ENCODE measurements around the gene PGA5.
"Not testable (repeated sequence)": the region's sequence is repeated elsewhere in the genome, so short reads cannot be mapped to it uniquely, and the experiment has no call there.

The PGA5 gene

DNA sequence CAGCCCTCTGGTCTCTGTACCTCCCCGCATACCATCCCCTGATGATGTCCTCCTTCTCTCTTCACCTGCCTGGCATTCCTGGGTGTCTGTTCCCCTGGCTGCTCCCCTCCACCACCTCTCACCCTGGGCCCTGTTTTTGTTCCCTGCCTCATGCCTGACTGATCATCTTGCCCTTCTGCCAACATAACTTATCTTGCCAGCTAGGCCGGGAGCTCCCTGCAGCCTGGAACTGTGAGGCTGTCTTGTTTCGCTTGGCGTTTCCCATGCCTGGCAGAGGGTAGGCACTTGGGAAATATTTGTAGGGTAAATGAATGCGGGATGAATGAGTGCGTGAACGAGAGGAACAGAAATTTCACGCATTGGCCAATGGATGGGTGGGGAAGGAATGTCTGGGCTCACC lies 8.2 kb downstream of the PGA5 start:
- H3K27me3 ChIP-seq (ENCODE audit: control insufficient read depth in 1 of 2, insufficient read depth in 2 of 2, low read length in 2 of 2); H3K9me3 ChIP-seq (ENCODE audit: control insufficient read depth in 1 of 2, low read length in 2 of 2); H3K36me3 ChIP-seq (ENCODE audit: control insufficient read depth in 1 of 2, insufficient read depth in 2 of 2, low read length in 2 of 2); H3K4me3 ChIP-seq (ENCODE audit: low read depth in 1 of 2, low read length in 2 of 2); H3K4me1 ChIP-seq (ENCODE audit: control insufficient read depth in 1 of 2, insufficient read depth in 2 of 2, low read length in 2 of 2); H3K27ac ChIP-seq (ENCODE audit: low read depth, low read length); H3K9ac ChIP-seq (ENCODE audit: low read depth in 1 of 2, low read length in 2 of 2): not testable (repeated sequence)

- H3K27me3 ChIP-seq (ENCODE audit: control insufficient read depth in 1 of 2, insufficient read depth in 2 of 2, low read length in 2 of 2); H3K4me3 ChIP-seq (ENCODE audit: low read depth in 1 of 2, low read length in 2 of 2); H3K4me1 ChIP-seq (ENCODE audit: control insufficient read depth in 1 of 2, insufficient read depth in 2 of 2, low read length in 2 of 2); H3K27ac ChIP-seq (ENCODE audit: low read depth, low read length); H3K9me3 ChIP-seq (ENCODE audit: control insufficient read depth in 1 of 2, low read length in 2 of 2); H3K9ac ChIP-seq (ENCODE audit: low read depth in 1 of 2, low read length in 2 of 2); H3K36me3 ChIP-seq (ENCODE audit: control insufficient read depth in 1 of 2, insufficient read depth in 2 of 2, low read length in 2 of 2): not testable (repeated sequence)
Observed at GRCh38 chr11:61250796-61251765, 10.1 kb downstream of the PGA5 start.

- H3K27ac ChIP-seq (ENCODE audit: low read depth, low read length); H3K27me3 ChIP-seq (ENCODE audit: control insufficient read depth in 1 of 2, insufficient read depth in 2 of 2, low read length in 2 of 2); H3K9ac ChIP-seq (ENCODE audit: low read depth in 1 of 2, low read length in 2 of 2); H3K36me3 ChIP-seq (ENCODE audit: control insufficient read depth in 1 of 2, insufficient read depth in 2 of 2, low read length in 2 of 2); H3K4me1 ChIP-seq (ENCODE audit: control insufficient read depth in 1 of 2, insufficient read depth in 2 of 2, low read length in 2 of 2); H3K9me3 ChIP-seq (ENCODE audit: control insufficient read depth in 1 of 2, low read length in 2 of 2); H3K4me3 ChIP-seq (ENCODE audit: low read depth in 1 of 2, low read length in 2 of 2): not testable (repeated sequence)
Observed at GRCh38 chr11:61252332-61252731, 11.4 kb downstream of the PGA5 start.

DNA sequence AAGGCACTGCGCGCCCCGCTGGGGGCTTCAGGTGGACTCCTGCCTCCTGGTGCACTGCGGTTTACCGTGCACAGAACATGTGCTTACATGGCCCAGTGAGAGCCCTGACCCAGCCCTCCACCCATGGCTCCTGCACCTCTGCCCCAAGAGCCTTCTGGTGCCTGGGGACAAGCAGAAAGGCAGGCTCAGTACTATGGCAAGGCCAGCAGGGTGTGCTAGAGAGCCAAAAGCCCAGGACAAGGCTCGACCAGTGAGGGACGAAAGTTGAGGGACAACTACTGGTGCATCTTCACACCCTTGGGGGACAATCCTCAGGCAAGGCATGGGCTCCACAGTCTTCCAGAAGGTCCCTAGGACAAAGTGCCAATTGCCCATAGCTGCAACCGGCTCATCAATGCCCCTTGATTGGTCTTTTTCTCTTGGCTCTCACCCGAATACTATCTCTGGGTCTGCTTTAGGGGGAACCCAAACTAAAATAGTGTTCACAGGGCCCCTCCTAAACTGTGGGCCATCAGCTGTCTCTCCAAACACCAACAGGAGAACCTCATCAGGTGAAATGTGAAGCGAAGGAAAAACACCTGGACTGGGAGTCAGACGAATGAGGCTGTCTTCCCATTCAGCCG lies 13.5 kb downstream of the PGA5 start:
- Histone ChIP-seq H3K4me3 (ENCODE audit: low read depth in 1 of 2, low read length in 2 of 2) (no peak overlapping the region), H3K9me3 (ENCODE audit: control insufficient read depth in 1 of 2, low read length in 2 of 2) (no peaks in the 10 kb centered on the region), H3K27ac (ENCODE audit: low read depth, low read length) (no peak overlapping the region), H3K36me3 (ENCODE audit: control insufficient read depth in 1 of 2, insufficient read depth in 2 of 2, low read length in 2 of 2) (no peaks in the 10 kb centered on the region), H3K27me3 (ENCODE audit: control insufficient read depth in 1 of 2, insufficient read depth in 2 of 2, low read length in 2 of 2) (no peaks in the 10 kb centered on the region), H3K4me1 (ENCODE audit: control insufficient read depth in 1 of 2, insufficient read depth in 2 of 2, low read length in 2 of 2) (no peaks in the 10 kb centered on the region), H3K9ac (ENCODE audit: low read depth in 1 of 2, low read length in 2 of 2) (no peak overlapping the region)

DNA sequence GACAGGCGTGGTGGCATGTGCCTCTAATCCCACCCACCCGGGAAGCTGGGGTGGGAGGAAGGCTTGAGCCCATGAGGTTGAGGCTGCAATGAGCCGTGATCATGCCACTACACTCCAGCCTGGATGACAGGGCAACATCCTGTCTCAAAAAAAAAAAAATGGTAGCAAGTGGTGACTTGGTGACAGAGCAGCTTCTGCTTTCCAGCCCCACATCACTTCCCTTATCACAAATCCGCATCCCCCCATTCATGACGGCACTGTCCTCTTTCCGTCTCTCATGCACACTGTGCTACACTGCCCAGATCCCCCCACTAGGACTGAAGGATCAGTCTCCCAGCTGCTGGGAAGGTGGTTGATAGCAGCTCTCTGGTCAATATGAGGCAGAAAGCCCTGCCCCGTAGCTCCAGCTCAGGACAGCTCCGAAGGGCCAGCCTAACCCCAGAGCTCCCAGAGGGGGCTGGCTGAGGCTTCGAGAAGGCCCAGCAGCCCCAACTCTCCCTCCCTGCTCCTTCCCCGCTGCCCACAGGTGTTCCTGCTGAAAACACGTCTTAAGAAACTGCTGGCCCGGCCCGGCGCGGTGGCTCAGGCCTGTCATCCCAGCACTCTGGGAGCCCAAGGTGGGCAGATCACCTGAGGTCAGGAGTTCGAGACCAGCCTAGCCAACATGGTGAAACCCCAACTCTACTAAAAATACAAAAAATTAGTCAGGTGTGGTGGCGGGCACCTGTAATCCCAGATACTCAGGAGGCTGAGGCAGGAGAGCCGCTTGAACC lies 15.9 kb downstream of the PGA5 start:
- no peaks in the 10 kb centered on the region for H3K9me3 ChIP-seq (ENCODE audit: control insufficient read depth in 1 of 2, low read length in 2 of 2)
- no peaks in the 10 kb centered on the region for H3K27me3 ChIP-seq (ENCODE audit: control insufficient read depth in 1 of 2, insufficient read depth in 2 of 2, low read length in 2 of 2)
- no peaks in the 10 kb centered on the region for H3K36me3 ChIP-seq (ENCODE audit: control insufficient read depth in 1 of 2, insufficient read depth in 2 of 2, low read length in 2 of 2)
- no peaks in the 10 kb centered on the region for H3K4me1 ChIP-seq (ENCODE audit: control insufficient read depth in 1 of 2, insufficient read depth in 2 of 2, low read length in 2 of 2)
- H3K27ac ChIP-seq (ENCODE audit: low read depth, low read length) = no peak overlapping the region
- no peak overlapping the region for H3K4me3 ChIP-seq (ENCODE audit: low read depth in 1 of 2, low read length in 2 of 2)
- H3K9ac ChIP-seq (ENCODE audit: low read depth in 1 of 2, low read length in 2 of 2) = no peak overlapping the region

GRCh38 chr11:61258546-61258945 lies 17.6 kb downstream of the PGA5 start:
- Histone ChIP-seq H3K27ac (ENCODE audit: low read depth, low read length) (no peak overlapping the region), H3K4me3 (ENCODE audit: low read depth in 1 of 2, low read length in 2 of 2) (no peak overlapping the region), H3K9ac (ENCODE audit: low read depth in 1 of 2, low read length in 2 of 2) (no peak overlapping the region), H3K9me3 (ENCODE audit: control insufficient read depth in 1 of 2, low read length in 2 of 2) (no peaks in the 10 kb centered on the region), H3K4me1 (ENCODE audit: control insufficient read depth in 1 of 2, insufficient read depth in 2 of 2, low read length in 2 of 2) (no peaks in the 10 kb centered on the region), H3K36me3 (ENCODE audit: control insufficient read depth in 1 of 2, insufficient read depth in 2 of 2, low read length in 2 of 2) (no peaks in the 10 kb centered on the region), H3K27me3 (ENCODE audit: control insufficient read depth in 1 of 2, insufficient read depth in 2 of 2, low read length in 2 of 2) (no peaks in the 10 kb centered on the region)

DNA sequence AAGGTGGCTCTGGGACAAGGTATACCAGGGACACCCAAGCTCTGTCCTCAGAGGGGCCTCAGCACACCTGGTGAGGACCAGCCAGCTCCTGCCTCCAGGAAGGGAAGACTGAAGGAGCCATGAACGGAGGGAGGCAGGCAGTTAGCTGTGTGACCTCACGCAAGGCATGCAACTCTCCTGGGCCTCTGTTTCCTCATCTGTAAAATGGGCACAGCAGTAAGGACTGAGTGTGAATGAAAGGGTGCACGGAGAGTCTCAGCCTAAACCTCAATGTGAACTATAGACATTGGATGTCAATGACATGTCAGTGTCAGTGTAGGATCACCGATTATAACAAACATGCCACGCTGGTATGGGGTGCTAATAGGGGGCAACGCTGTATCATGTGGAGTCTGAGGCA lies 18.4 kb downstream of the PGA5 start:
- H3K27ac ChIP-seq (ENCODE audit: low read depth, low read length) = no peak overlapping the region
- no peaks in the 10 kb centered on the region for H3K27me3 ChIP-seq (ENCODE audit: control insufficient read depth in 1 of 2, insufficient read depth in 2 of 2, low read length in 2 of 2)
- no peaks in the 10 kb centered on the region for H3K36me3 ChIP-seq (ENCODE audit: control insufficient read depth in 1 of 2, insufficient read depth in 2 of 2, low read length in 2 of 2)
- H3K9ac ChIP-seq (ENCODE audit: low read depth in 1 of 2, low read length in 2 of 2) = no peak overlapping the region
- H3K4me1 ChIP-seq (ENCODE audit: control insufficient read depth in 1 of 2, insufficient read depth in 2 of 2, low read length in 2 of 2) = peaks cover 1% of the 10 kb centered on the region in 2 donors
- no peaks in the 10 kb centered on the region for H3K9me3 ChIP-seq (ENCODE audit: control insufficient read depth in 1 of 2, low read length in 2 of 2)
- no peak overlapping the region for H3K4me3 ChIP-seq (ENCODE audit: low read depth in 1 of 2, low read length in 2 of 2)

GRCh38 chr11:61264371-61264770 lies 23.4 kb downstream of the PGA5 start:
- no peaks in the 10 kb centered on the region for H3K36me3 ChIP-seq (ENCODE audit: control insufficient read depth in 1 of 2, insufficient read depth in 2 of 2, low read length in 2 of 2)
- no peaks in the 10 kb centered on the region for H3K27me3 ChIP-seq (ENCODE audit: control insufficient read depth in 1 of 2, insufficient read depth in 2 of 2, low read length in 2 of 2)
- no peak overlapping the region for H3K9ac ChIP-seq (ENCODE audit: low read depth in 1 of 2, low read length in 2 of 2)
- no peaks in the 10 kb centered on the region for H3K9me3 ChIP-seq (ENCODE audit: control insufficient read depth in 1 of 2, low read length in 2 of 2)
- H3K27ac ChIP-seq (ENCODE audit: low read depth, low read length) = no peak overlapping the region
- no peak overlapping the region for H3K4me3 ChIP-seq (ENCODE audit: low read depth in 1 of 2, low read length in 2 of 2)
- H3K4me1 ChIP-seq (ENCODE audit: control insufficient read depth in 1 of 2, insufficient read depth in 2 of 2, low read length in 2 of 2) = peaks cover 21 to 32% of the 10 kb centered on the region in 2 donors

GRCh38 chr11:61264795-61265194 lies 23.8 kb downstream of the PGA5 start:
- Histone ChIP-seq H3K36me3 (ENCODE audit: control insufficient read depth in 1 of 2, insufficient read depth in 2 of 2, low read length in 2 of 2) (no peaks in the 10 kb centered on the region), H3K4me1 (ENCODE audit: control insufficient read depth in 1 of 2, insufficient read depth in 2 of 2, low read length in 2 of 2) (peaks cover 21 to 32% of the 10 kb centered on the region in 2 donors), H3K9me3 (ENCODE audit: control insufficient read depth in 1 of 2, low read length in 2 of 2) (no peaks in the 10 kb centered on the region), H3K4me3 (ENCODE audit: low read depth in 1 of 2, low read length in 2 of 2) (no peak overlapping the region), H3K27me3 (ENCODE audit: control insufficient read depth in 1 of 2, insufficient read depth in 2 of 2, low read length in 2 of 2) (no peaks in the 10 kb centered on the region), H3K9ac (ENCODE audit: low read depth in 1 of 2, low read length in 2 of 2) (no peak overlapping the region), H3K27ac (ENCODE audit: low read depth, low read length) (no peak overlapping the region)

DNA sequence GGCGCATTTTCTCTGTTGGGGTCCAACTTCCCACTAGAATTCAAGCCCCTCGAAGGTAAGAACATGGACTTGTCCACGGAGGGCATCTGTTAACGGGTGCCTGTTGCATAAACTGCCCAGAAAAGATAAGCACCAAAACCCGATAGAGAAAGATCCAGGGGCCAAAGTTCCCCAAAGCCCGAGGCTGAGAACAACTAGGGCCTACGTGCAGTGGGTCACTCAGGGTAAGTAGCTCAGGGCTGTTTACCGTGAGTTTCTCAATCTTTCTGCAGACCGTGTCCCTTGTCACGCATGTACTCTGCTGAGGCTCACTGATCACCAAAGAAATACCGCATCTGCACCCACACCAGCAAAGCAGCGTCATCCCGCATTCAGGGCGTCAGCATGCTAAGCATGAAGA lies 24.4 kb downstream of the PGA5 start:
- H3K4me1 ChIP-seq (ENCODE audit: control insufficient read depth in 1 of 2, insufficient read depth in 2 of 2, low read length in 2 of 2) = peaks cover 21 to 32% of the 10 kb centered on the region in 2 donors
- H3K9me3 ChIP-seq (ENCODE audit: control insufficient read depth in 1 of 2, low read length in 2 of 2) = no peaks in the 10 kb centered on the region
- no peak overlapping the region for H3K27ac ChIP-seq (ENCODE audit: low read depth, low read length)
- no peak overlapping the region for H3K4me3 ChIP-seq (ENCODE audit: low read depth in 1 of 2, low read length in 2 of 2)
- no peaks in the 10 kb centered on the region for H3K36me3 ChIP-seq (ENCODE audit: control insufficient read depth in 1 of 2, insufficient read depth in 2 of 2, low read length in 2 of 2)
- H3K27me3 ChIP-seq (ENCODE audit: control insufficient read depth in 1 of 2, insufficient read depth in 2 of 2, low read length in 2 of 2) = no peaks in the 10 kb centered on the region
- H3K9ac ChIP-seq (ENCODE audit: low read depth in 1 of 2, low read length in 2 of 2) = no peak overlapping the region

All from duodenal mucosa (tissue), 2 donors.